Cardiac muscle cell (in vitro differentiated cells and primary cell): Measurements from ENCODE around the gene TAF1B. TPM values are rescaled to one million over a fixed set of nuclear protein-coding genes. Genes with fewer than 3 reads are reported as not detected.

ENCODE experiments used
- DNase-seq, 2 donors: peaks; one replicate each; pipeline versions ENCODE4 v3.0.0 to v3.0.0-alpha.2; 2010 to 2017; ENCODE audit warnings: low read depth in 1 of 2, low spot score in 1 of 2
- H3K27ac ChIP-seq: fragments of 200-600 bp; sonication (generic); 2 replicates; pipeline ENCODE4 v1.5.1; 2016
- H3K27me3 ChIP-seq: fragments of 200-600 bp; sonication (generic); 2 replicates; pipeline ENCODE4 v1.6.0; 2016; ENCODE audit warnings: control low read depth
- H3K36me3 ChIP-seq: fragments of 200-600 bp; sonication (generic); 2 replicates; pipeline ENCODE4 v1.5.1; 2016; ENCODE audit warnings: control low read depth
- H3K4me1 ChIP-seq: fragments of 200-600 bp; sonication (generic); 2 replicates; pipeline ENCODE4 v1.8.1; 2017; ENCODE audit warnings: low read depth, mild to moderate bottlenecking, mixed run types
- H3K4me3 ChIP-seq: fragments of 200-600 bp; sonication (generic); 2 replicates; pipeline ENCODE4 v1.5.1; 2016; ENCODE audit warnings: mild to moderate bottlenecking
- H3K9me3 ChIP-seq: fragments of 200-600 bp; sonication (generic); 2 replicates; pipeline ENCODE4 v1.5.1; 2017; ENCODE audit warnings: low read depth, mild to moderate bottlenecking, control low read depth
- polyA plus RNA-seq: library from polyadenylated mRNA; unstranded; fragments of >200 nt; fragmentation: Nextera tagmentation; extraction: Ambion mirVana; gene quantifications from 2 replicates; pipeline ENCODE4 v1.2.1, GENCODE V29; 2016
- total RNA-seq: library from RNA; depleted of rRNA; stranded (reverse); fragments of >200 nt; gene quantifications from 2 replicates; pipeline ENCODE4 v1.2.3, GENCODE V29; 2016
- TF ChIP-seq, protein P1 (sequence below): IDR thresholded peaks from 2 replicates; pipeline ENCODE4 v1.5.1; 2012; ENCODE audit warnings: low read depth, mild to moderate bottlenecking, low read length

TAF1B gene
- total and polyA plus RNA-seq, 2 experiments from 2014 or later = 11.2 to 14.2 TPM

DNA sequence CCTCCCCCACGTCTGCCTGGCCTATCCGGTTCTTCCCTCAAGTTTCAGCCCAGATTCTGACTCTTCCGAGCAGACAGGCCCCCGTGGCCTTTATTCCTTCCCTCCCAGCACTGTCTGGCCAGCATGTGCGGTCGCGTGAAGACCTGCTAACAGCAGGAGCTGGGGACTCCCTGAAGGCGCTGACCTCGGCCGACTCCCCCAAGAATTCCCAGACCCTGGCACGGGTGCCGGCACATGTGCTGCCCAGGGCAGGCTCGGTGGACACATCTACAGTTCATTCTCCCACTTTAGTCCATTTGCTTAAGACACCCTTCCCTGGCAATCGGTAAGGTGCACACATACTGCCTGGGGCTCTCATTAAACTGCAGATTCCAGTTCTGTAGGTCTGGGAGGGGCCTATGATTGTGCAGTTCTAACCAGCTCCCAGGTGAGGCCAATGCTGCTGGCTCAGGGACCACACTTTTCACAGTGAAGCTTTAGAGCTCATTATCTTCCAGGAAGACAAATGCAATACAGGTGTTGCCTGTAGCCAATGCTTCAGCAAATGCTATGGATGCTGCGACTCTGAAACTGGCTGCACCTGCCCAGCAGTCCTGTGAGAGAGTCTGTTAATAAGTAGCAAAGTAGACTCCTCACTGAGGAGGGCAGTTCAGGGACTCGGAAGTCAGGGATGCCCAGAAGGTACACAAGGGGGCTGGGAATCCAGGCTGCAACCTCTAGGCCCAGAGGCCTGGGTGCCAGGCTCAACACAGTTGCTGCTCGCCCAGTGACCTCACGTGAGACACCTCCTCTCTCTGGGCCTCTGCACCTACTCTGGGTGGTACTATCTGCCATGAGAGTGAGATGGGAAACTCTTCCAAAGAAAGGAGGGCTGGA lies 45.4 kb upstream of the TAF1B start:
- Histone ChIP-seq H3K36me3 (no peaks in the 10 kb centered on the region), H3K9me3 (no peaks in the 10 kb centered on the region), H3K27ac (no peak overlapping the region), H3K4me3 (no peak overlapping the region), H3K27me3 (no peaks in the 10 kb centered on the region), H3K4me1 (peaks cover 6% of the 10 kb centered on the region)
- TF ChIP-seq, protein P1, sequence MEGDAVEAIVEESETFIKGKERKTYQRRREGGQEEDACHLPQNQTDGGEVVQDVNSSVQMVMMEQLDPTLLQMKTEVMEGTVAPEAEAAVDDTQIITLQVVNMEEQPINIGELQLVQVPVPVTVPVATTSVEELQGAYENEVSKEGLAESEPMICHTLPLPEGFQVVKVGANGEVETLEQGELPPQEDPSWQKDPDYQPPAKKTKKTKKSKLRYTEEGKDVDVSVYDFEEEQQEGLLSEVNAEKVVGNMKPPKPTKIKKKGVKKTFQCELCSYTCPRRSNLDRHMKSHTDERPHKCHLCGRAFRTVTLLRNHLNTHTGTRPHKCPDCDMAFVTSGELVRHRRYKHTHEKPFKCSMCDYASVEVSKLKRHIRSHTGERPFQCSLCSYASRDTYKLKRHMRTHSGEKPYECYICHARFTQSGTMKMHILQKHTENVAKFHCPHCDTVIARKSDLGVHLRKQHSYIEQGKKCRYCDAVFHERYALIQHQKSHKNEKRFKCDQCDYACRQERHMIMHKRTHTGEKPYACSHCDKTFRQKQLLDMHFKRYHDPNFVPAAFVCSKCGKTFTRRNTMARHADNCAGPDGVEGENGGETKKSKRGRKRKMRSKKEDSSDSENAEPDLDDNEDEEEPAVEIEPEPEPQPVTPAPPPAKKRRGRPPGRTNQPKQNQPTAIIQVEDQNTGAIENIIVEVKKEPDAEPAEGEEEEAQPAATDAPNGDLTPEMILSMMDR = no peak
- DNase-seq = no peak

DNA sequence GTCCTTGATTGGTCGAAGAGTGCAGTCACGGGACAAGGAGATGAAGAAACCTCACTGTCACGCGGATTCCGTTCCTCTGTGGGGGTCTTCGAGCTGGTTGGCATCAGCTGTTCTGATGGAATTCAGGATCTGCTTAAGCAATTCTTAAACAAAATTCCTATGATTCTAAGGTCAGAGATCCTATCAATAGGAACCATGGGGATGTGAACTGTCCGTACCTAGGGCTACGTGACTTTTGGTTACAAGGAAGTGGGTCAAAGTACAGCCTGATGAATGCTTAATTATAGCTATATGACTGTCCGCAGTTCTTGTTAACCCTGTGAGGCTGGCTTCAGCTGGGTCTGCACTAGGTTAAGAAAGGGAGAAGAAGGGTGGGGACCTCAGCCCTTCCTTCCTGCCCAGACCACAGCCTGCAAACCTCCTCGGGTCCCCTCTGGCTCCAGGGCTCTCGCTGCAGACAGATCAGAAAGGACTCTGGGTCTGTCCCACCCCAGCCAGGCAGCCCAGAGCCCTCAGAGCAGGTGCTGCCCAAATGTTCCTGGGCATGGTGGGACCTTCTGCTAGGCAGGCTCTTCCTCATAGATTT lies 44.2 kb upstream of the TAF1B start:
- H3K4me1 ChIP-seq = peaks cover 6% of the 10 kb centered on the region
- H3K27ac ChIP-seq = no peak overlapping the region
- no peak overlapping the region for H3K4me3 ChIP-seq
- DNase-seq = no peak
- no peaks in the 10 kb centered on the region for H3K9me3 ChIP-seq
- TF ChIP-seq, protein P1 = no peak
- no peaks in the 10 kb centered on the region for H3K36me3 ChIP-seq
- H3K27me3 ChIP-seq = no peaks in the 10 kb centered on the region

DNA sequence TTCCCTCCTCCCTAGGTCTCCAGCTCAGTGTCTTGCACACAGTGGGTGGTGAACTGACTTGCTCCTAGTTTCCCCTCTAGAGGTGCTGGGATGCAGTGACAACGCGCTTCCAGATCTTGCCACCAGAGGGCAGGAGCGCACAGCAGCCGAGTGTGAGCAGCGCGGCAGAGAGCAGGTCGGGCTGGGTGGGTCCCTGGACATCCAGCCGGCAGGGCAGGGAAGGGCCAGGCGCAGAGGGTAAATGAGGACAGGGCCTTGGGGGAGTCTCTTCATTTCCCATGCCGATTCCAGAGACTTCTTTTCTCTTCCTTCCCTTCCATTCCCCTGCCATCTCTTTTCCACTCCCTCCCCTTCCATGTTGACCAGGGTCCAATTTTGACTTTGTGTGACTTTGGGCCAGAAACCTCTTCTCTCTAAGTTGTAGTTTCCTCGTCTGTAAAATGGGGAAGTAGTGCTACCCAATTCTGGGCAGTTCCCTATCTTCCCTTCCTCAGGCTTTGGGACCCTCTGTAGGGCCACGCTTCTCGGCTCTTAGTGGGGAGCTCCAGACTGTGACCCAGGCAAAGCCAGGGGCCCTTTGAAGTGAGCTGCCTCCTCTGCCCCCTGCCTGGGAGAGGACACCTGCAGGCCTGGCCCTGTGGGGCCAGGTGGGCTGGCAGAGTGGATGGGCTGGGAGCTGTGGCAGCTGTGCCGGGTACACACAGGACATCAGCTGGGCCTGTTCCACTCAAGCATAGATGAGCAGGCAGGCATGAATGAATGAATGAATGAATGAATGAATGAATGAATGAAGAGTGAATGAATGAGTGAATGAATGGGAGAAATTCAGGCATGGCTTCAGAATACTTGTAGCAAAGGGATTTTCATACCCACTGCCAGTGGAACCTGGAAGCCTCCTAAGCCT lies 43.3 kb upstream of the TAF1B start:
- Histone ChIP-seq H3K9me3 (no peaks in the 10 kb centered on the region), H3K27ac (no peak overlapping the region), H3K27me3 (no peaks in the 10 kb centered on the region), H3K4me1 (peaks cover 6% of the 10 kb centered on the region), H3K4me3 (no peak overlapping the region), H3K36me3 (no peaks in the 10 kb centered on the region)
- peak; percentile 86 to 88 for DNase-seq
- TF ChIP-seq, protein P1 = peak; percentile 99

DNA sequence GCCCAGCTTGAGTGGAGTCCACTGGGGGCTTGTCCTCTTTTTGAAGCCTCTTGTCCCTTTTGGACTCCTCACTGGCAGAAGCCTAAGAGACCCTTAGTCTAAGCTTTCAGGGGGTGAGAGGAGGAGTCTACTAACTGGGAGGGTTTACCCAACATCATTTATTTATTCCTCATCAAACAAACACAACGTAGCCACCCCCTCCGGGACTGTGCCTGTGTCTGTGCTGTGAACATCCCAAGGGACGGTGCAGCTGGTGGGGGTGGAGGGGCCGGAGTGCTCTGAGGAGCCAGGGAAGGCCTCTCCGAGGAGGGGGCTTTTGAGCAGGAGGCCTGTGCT lies 42.7 kb upstream of the TAF1B start:
- peaks cover 6% of the 10 kb centered on the region for H3K4me1 ChIP-seq
- no peaks in the 10 kb centered on the region for H3K36me3 ChIP-seq
- no peak for DNase-seq
- no peaks in the 10 kb centered on the region for H3K9me3 ChIP-seq
- H3K27me3 ChIP-seq = no peaks in the 10 kb centered on the region
- H3K27ac ChIP-seq = no peak overlapping the region
- TF ChIP-seq, protein P1 = no peak
- H3K4me3 ChIP-seq = no peak overlapping the region

DNA sequence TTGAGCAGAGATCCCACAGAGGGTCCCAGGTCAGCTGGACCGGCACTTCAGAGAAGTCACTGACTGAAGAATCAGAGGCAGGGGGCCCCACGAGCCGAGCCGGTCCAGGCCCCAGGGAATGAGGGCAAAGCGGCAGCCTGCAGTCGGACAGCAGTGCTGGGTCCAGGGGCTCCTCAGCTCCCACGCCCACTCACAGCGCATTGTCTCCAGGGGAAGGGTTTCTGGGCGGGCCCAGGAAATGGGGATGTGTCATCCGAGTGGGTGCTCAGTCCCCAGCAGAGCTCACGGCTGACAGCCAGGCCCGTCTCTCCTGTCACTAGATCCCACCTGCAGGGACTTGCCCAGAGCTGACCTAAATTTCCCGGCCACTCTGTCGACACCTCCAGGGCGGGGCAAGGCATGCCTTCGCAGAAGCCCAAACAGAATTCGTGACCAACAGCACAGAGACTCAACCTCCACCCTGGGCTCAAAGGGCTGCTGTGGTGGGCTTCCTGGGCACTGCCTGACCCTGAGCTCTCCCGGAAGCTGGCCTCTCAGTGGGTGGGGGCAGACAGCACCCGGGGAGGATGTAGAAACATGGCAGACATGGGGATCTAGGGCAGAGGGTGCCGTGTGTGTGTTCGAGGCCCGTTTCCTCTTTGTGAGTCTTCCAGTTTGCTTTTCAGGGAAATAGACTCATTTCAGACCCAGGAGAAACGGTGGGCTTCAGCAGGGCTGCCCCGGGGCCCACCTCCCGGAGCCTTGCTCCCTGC lies 42.1 kb upstream of the TAF1B start:
- Histone ChIP-seq H3K36me3 (no peaks in the 10 kb centered on the region), H3K27ac (no peak overlapping the region), H3K4me3 (no peak overlapping the region), H3K9me3 (no peaks in the 10 kb centered on the region), H3K27me3 (no peaks in the 10 kb centered on the region), H3K4me1 (peaks cover 6% of the 10 kb centered on the region)
- DNase-seq = peak in 1 of 2 donors; percentile 52
- TF ChIP-seq, protein P1 = no peak
